Stimulated activated CD8-positive, alpha-beta memory T cell treated with anti-CD3 and anti-CD28 coated beads, Interleukin-4, amount 100 ng/mL, for 1 hour (primary cell): ENCODE results near the gene CRYBB1.

Experiments used
- DNase-seq, 2 donors: peaks; one replicate each; pipeline ENCODE4 v3.0.0-alpha.2; 2020; ENCODE audit warnings: low read depth in 2 of 2, low spot score in 1 of 2

Gene CRYBB1

DNA sequence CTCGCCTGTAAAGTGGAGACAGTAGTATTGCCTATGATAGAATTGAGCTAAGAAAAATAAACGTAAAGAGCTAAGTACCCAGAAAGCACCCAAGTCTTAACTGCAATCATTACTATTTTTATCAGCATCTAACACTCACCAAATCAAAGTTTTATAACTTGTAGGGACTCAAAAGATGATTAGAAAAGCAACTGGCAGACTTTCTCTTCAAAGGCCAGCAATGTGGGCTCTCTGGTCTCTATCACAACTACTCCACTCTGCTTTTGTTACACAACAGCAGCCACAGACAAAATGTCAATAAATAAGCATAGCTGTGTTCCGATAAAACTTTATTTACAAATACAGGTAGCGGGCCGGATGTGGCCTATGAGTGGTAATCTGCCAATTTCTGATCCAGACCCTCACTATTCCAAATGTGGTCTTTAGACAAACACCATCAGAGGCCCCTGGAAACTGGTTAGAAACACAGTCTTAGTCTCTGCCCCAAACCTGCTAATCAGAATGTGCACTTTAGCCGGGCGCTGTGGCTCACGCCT is 36.1 kb downstream of the CRYBB1 start:
- DNase-seq, result no peak

DNA sequence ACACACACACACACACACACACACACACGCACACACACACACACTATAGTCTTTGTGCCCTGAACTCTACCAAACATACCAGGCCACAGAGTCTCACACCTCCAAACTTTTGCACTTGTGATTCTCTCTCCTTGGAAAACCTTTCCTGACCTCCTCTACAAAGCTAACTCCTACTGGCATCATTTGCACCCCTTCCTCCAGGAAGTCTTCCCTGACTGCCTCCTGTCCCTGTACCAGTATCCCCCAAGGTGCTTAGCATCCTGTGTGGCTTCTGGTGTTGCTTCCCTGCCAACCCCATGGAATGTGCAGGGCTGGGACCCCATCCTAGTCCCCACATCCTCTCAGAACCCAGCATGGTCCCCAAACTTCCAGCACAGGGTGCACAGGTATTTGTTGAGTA is 36.8 kb downstream of the CRYBB1 start:
- no peak for DNase-seq

DNA sequence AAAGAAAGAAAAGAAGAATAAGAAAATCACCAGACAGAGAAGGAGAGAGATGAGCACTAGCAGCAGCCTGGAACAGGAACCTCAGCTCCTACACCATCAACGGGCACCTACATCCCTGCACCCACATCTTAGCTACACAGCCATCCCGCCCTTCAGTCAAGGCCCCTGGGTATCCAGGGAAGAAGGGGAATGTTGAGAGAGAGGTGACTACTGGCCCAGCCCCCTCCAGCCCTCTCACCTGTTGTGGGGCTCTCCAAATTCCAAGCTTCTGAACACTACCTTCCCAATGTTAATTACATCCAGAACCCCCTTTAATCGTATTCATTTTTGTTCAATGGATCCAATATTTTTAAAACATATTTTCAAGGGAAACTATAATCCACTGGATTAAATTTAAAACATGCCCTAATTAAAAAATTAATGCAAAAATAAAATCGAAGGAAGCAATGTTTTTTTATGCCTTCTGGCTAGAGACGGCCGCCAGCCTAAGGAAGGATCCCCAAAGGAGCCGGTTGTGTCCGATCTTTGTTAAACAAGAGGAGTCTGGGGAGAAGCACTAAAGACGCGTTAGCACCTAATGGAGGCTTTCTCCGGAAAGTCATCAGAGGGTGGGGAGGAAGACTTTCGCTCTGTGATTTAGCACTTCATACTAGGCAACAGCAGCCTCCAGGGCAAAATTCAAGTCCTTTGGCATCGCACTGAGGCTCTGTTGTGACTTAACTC is 37.4 kb downstream of the CRYBB1 start:
- no peak for DNase-seq

DNA sequence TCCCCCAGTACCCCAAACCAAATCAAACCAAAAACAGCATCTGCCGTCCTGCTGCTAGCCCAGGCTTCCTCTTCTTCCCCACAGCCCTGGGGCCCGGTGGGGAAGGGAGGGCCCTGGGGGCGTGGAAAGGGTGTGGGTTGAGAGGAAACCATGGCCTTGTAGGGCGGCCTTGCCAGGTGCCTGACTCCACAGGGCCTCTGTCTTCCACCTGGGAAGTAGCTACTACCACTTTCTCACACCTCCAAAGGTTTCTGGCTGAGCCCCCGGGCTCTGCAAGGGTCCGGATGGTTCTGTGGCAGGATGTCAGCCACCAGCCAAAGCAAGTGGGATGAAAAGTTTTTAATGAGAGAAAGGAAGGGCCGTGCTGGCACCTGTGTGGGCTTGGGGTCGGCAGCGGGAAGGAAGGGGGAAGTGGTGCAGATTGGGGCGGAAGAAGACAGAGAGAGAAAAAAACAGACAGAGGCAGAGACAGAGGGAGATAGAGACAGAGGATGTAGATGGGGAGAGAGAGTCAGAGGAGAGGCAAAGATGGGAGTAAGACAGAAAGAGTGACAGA is 38.4 kb downstream of the CRYBB1 start:
- DNase-seq, result no peak

DNA sequence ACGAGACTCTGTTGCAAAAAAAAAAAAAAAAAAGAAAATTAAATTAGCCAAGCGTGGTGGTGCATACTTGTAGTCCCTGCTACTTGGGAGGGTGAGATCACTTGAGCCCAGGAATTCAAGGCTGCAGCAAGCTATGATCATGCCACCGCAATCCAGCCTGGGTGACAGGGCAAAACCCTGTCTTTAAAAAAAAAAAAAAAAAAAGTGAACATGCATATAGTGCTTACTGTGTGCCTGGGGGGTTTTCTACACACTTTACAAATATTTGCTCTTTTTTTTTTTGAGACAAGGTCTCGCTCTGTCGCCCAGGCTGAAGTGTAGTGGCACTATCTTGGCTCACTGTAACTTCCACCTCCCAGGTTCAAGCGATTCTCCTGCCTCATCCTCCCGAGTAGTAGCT is 40.7 kb downstream of the CRYBB1 start:
- DNase-seq, result no peak

DNA sequence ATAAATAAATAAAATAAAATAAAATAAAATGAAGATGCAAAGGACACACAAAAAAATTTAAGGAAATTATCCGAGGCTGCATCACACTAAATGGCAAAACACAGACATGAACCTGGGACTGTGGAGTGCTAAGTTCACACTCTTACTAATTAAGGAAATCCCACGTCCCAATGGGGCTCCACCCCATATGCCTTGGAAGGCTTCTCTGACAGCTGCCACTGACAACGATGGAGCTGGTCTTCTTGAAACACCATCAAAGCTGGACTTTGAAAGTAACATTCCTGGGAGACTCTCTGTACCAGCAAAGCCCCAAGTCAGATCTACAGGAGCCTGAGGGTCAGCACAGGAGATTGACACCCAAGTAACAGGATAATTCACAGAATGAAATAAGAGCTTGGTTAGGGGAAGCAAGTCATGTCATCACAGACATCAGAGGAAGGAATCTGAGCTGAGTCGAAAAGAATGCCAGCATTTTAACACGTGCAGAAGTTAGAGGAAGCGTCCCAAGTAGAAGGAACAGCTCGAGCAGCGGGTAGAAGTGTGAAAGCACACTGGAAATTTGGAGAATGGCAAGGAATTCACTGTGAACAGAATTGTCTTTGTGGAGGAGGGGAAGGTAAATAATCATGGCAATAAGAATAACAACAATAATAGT is 41.7 kb downstream of the CRYBB1 start:
- no peak for DNase-seq

DNA sequence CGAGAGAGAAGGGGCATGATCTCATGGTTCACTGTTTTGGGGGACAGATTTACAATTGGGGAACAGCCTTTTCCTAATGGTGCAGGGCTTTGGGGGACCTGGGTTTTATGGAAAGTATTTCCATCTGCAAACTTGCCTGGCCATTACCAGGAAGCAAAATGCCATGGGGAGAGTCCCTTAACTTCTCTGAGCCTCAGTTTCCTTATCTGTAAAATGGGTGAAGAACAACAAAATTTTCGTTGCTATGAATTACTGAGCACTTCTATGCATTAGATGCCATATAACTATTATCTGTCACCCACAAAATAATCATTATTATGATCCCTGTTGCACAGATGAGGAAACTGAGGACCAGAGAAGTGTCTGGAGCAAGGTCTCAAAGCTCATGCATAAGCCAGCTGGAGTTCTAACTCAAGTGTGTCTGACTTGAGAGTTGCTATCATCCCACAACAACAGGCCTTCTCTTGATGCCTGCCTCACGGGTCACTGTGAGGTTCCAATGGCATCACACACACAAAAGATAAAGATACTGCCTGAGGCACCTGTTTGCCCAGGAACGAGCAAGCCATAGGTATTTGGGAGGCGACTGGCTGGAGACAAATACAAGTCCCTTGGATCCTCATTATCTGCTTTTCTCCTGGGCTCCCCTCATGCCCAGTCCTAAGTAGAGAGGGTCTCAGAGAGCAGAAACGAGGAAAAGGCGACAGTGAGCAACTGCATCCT is 43.7 kb downstream of the CRYBB1 start:
- DNase-seq, result no peak

DNA sequence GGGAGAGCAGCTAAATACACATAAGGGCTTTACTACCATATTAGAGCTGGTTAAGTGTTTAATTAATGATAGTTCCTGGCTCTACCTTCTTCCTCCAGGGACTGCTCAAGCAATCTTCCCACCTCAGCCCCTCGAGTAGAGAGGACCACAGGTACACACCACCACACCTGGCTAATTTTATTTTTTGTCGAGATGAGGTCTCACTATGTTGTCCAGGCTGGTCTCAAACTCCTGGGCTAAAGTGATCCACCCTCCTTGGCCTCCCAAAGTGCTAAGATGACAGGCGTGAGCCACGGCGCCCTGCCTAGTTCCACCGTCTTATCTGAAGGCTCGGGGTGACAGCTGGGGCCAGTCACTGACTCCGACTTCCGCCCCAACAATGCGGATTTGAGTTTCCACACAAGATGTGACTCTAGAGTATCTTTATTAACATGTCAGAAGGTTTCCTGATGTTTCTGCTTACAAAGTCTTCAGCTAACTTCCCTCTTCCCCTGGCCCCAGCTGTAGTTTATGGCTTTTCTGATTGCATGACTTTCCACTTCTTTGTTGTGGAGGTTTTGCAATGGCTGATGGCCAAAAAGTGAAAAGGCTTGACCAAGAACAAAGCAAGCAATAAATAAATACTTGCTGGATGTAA is 44.7 kb downstream of the CRYBB1 start:
- no peak for DNase-seq

DNA sequence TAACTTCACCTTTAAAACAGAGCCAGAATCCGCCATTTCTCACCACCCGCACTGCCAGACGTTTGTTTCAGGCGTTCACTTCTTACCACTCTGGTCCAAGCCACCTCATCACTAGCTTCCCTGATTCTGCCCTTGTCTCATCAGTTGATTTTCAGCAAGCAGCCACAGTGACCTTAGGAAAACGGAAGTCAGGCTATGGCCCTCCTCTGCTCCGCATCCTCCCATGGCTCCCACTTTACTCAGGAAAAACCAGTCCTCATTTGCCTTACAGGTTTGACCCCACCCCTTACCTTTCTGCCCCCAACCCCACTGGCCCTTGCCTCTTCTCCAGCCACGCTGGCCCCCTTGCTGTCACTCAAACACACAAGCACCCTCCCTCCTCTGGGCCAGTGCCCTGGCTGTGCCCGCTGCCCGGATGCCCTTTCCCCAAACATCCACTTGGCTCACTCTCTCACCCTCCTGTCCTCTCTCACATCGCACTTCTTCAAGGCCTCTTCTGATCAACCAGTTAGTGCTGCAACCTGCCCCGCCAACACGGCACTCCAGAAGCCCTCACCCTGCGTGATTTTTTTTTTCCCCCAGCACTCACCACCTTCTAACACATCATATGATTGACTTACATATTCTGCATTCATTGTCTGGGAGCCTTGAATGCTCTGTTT is 46.8 kb downstream of the CRYBB1 start:
- DNase-seq, result no peak

DNA sequence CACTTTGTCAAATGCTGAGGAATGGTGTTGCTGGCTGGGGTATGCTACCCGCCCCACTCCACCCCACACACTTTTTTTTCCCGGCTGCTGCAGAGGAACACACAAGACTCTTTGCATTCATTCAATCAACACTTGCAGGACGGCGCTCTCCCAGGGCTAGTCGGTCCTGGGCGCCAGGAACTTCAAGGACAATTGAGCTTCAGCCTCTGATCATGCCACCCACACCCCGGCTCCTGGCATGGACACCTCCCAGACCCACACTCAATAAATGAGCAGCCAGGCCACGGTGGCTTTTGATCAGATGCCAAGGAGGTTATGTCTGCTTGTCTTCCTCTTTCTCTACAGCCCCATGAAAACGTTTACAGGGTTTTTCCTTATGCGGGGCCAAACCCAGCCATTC is 47.7 kb downstream of the CRYBB1 start:
- DNase-seq, result no peak

DNA sequence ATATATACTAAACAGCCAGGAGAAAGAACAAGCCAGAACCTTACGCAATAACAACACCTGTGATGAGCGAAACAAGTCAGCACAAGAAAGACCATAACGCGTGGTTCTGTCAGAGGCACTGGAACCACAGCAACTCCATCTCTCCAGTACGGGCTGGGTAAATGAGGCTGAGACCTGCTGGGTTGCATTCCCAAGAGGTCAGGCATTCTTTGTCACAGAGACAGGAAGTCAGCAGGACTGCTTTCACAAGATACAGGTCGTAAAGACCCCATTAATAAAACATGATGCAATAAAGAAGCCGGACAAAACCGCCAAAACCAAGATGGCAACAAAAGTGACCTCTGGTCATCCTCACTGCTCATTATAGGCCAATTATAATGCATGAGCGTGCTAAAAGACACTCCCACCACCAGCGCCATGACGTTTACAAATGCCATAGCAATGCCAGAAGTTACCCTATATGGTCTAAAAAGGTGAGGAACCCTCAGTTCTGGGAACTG is 49.6 kb downstream of the CRYBB1 start:
- DNase-seq, result no peak

DNA sequence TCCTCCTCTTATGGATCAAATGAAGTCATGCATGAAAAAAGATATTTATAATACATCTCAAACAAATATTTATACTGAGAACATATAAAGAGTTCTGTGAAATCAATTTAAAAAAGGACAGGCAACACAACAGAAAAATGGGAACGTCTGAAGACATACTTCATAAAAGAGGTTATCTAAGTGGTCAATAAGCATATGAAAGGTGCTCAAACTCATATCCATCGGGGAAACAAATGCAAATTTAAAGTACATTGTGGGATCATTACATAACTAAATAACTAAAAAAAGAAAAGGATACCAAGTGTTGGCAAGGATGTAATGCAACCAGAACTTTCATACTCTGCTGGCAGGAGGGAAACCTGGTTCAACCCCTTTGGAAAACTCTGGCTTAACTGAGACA is 50.2 kb downstream of the CRYBB1 start:
- no peak for DNase-seq

DNA sequence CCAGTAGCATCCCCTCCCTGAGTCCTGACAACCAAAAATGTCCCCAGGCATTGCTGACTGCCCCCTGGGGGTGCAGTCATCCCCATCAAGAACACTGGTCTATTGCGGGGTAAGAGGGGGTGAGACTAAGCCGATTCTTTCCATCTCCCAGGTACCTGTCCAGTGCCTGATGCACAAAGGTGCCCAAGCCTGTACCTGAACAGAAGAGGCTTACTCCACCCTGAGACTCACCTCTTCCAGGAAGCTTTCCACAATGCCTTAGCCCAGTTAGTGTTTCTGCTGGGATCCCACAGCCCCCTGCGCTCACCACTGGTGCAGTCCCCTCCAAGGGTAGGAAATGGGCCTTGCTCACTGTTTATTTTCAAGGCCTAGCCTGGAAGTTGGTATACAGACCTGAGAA is 50.8 kb downstream of the CRYBB1 start:
- no peak for DNase-seq

DNA sequence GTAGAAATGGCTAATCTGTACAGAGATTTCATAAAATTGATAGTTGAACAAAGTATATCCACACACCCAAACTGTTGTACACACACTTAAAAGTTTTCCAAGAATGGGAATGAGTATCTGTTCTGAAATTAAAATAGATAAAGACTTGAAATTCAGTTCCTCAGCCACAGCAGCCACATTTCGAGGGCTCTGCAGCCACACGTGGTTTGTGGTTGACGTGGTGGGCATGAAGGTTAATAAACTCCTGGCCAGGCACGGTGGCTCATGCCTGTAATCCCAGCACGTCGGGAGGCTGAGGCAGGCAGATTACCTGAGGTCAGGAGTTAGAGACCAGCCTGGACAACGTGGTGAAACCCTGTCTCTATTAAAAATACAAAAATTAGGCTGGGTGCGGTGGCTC is 51.9 kb downstream of the CRYBB1 start:
- DNase-seq, result no peak

DNA sequence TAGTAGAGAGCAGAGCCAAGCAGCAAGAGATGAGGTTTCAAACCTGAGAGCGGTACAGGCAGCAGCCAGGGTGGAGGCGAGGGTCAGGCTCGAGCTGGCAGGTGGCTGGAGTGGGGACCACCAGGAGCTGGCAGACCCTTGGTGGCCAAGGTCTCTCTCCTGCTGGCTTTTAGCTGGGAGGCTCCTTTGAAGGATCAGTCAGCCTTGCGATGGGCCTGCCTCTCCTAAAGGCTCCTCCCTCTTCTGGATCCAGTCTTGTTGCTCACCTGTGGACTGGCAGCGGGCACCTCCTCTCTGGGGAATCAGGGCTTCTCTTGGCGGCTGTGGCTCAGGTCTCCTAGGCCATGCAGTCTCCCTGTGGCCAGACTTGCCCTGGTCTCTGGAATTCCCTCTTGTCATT is 52.6 kb downstream of the CRYBB1 start:
- DNase-seq, result no peak

DNA sequence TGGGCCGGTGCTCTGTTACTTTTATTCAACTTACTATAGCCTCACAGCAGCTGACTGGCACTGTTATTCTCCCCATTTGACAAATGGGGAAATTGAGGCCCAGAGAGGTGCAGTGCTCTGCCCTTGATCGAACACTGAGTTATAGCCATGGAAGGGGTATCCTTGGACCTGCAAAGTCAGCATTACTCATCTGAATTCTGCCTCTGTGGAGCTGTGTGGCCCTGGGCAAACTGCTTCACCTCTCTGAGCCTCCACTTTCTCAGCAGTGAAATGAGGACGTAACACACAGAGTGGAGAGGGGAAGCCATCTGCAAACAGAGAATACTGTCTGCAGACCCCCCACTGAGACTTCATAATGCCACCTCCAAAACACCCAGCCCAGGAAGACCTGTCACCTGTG is 53.2 kb downstream of the CRYBB1 start:
- DNase-seq, result no peak

DNA sequence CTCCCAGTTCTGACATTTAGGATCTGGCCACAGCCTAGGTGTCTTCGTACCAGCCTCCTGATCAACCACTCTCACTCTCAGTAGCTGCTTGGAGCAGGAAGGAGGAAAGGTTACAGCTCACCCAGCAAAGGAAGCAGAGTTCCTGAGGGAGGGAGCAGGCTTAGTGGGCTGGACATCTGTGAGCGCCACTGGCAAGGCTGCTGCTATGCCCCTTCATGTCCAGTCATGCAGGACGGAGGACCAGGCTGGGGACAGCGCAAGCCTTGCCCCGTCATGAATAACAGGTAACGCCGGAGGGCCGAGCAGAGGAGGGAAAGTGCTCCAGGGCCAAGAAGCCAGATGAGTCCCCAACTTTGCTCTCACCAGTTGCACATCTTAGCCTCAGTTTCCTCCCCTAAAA is 53.6 kb downstream of the CRYBB1 start:
- DNase-seq, result no peak

DNA sequence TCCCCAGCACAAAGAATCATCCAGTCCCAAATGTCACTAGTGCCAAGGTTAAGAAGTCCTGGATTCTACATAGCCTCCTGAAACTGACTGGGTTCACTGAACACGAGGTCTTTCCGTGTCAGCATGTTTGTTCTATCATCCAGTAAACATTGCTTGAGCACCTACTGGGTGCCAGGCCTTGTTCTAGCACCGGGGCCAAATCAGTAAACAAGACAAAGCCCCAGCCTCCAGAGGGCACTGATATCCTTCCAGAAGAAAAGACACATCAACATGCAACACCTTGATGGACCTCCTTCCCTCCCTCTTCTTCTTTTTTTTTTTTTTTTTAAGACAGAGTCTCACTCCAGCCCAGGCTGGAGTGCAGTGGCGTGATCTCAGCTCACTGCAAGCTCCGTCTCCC is 54.8 kb downstream of the CRYBB1 start:
- DNase-seq, result no peak

DNA sequence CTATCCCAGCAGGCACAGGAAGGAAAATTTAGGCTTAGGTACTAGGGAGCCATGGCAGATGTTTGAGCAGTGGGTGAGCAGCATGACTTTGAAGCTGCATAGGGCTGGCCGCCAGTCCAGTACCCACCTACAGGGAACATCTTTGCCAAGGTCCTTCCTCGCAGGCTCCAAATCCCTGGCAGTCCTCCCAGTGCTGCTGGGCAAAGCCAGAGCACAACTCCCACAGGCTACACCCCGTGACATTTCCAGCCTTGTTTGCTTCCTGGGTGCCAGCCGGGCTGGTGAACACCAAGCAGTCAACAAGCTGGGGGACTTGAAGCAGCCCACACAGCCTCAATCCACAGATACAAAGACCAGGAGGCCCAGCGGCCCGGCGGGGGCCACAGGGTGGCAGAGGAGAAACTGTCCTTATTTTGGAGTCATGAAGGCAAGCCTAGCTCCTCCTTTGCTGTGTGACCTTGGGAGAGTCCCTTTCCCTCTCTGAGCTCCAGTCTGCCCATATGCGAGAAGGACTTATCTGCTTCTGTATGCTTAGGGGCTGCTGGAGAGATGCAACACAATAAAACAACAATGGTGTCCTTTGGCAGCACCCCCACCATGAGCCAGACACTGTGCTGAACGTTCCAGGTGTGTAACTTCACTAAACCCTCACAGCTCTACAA is 55.9 kb downstream of the CRYBB1 start:
- no peak for DNase-seq

DNA sequence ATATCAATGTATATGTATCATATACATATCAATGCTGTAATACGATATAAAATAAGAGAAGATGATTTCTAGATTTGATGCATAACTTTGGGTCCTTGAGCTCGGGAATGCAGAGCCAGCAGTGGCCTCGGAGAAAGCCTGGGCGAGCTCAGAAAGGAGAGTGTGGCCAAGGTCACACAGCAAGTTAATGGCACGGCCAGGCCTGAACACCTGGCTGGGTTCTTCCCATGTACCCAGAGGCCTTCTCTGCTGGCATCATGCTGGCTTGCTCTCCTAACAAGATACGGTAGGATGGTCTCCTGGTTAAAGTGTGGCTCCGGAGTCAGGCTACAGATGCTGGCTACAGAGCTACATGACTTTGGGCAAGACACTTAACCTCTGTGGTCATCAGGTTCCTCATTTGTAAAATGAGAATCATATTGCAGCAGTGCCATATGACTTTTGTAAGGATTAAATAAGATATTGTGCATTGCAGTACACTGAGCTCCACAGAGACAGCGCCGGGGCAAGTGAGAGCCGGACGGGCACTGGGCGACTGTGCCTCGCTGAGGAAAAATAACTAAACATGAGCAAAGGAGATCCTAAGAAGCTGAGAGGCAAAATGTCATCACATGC is 57.8 kb downstream of the CRYBB1 start:
- DNase-seq, result no peak
